ENCODE results near the gene LEPROT. TPM values are rescaled to one million over a fixed set of nuclear protein-coding genes. Genes with fewer than 3 reads are reported as not detected.

The LEPROT gene
- total RNA-seq, 1 donor from 2014 or later, result 31.0 TPM

DNA sequence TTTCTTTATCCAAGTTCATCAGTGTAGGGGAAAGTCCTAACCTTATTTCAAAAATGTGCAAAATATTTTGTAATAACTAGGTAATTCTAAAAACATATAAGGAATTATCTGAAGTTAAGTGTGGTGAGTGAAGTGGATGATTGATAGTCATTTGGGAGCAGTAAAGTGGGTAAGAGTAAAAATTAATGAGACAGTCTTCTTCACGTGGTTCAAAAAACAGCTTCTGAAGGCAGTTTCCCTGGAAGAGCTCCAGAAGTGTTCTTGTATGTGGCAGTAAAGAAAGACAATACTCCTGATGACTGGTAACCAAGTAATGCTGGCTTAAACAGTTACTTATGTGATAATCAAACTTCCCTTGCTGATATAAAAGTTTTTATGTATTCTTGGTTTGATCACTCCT, 50.3 kb downstream of the LEPROT start:
- no peak for DNase-seq (ENCODE audit: low read depth, low spot score)
- TF ChIP-seq, protein P1, sequence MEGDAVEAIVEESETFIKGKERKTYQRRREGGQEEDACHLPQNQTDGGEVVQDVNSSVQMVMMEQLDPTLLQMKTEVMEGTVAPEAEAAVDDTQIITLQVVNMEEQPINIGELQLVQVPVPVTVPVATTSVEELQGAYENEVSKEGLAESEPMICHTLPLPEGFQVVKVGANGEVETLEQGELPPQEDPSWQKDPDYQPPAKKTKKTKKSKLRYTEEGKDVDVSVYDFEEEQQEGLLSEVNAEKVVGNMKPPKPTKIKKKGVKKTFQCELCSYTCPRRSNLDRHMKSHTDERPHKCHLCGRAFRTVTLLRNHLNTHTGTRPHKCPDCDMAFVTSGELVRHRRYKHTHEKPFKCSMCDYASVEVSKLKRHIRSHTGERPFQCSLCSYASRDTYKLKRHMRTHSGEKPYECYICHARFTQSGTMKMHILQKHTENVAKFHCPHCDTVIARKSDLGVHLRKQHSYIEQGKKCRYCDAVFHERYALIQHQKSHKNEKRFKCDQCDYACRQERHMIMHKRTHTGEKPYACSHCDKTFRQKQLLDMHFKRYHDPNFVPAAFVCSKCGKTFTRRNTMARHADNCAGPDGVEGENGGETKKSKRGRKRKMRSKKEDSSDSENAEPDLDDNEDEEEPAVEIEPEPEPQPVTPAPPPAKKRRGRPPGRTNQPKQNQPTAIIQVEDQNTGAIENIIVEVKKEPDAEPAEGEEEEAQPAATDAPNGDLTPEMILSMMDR (conservative IDR thresholded peaks at IDR 0.05), result no peak
- H3K9me3 Mint-ChIP-seq, result no peaks in the 10 kb centered on the region
- H3K27me3 Mint-ChIP-seq (ENCODE audit: low read depth), result no peaks in the 10 kb centered on the region
- peaks cover 4% of the 10 kb centered on the region for H3K36me3 Mint-ChIP-seq (ENCODE audit: low read depth)
- H3K4me3 Mint-ChIP-seq, result no peak overlapping the region
- peaks cover 10% of the 10 kb centered on the region for H3K4me1 Mint-ChIP-seq
- H3K27ac Mint-ChIP-seq (ENCODE audit: unreplicated experiment), result no peak overlapping the region

DNA sequence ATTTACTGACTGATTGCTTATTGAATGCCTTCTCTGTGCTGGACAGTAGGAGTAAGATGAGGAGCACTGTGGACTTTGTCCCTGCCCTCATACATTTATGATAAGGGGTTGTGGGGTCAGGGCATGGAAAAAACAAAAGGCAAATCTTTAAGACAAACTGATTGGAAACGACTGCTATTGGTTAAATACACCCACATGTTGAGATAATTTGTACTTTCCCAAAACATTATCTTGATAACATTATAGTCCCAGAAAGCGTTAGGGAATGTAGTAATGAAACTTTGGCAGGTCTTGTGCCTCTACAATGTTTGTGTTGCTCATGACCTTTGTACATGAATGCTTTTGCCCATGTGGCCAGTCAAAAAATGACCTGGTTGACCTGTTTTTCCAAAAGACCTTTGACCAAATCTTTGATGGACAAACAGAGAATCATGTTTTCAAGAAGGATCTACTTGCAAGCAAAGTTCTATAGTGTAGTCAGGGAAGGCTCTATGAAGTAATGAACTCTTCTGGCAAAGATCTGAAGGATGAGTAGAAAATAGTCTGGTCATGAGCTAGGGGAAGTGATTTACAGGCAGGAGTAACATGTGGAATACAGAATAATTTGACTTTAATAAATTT, 50.9 kb downstream of the LEPROT start:
- no peaks in the 10 kb centered on the region for H3K27me3 Mint-ChIP-seq (ENCODE audit: low read depth)
- no peak overlapping the region for H3K4me3 Mint-ChIP-seq
- no peak for DNase-seq (ENCODE audit: low read depth, low spot score)
- TF ChIP-seq, protein P1 (conservative IDR thresholded peaks at IDR 0.05), result no peak
- H3K36me3 Mint-ChIP-seq (ENCODE audit: low read depth), result peaks cover 4% of the 10 kb centered on the region
- H3K4me1 Mint-ChIP-seq, result peaks cover 12% of the 10 kb centered on the region
- H3K9me3 Mint-ChIP-seq, result no peaks in the 10 kb centered on the region
- H3K27ac Mint-ChIP-seq (ENCODE audit: unreplicated experiment), result no peak overlapping the region

DNA sequence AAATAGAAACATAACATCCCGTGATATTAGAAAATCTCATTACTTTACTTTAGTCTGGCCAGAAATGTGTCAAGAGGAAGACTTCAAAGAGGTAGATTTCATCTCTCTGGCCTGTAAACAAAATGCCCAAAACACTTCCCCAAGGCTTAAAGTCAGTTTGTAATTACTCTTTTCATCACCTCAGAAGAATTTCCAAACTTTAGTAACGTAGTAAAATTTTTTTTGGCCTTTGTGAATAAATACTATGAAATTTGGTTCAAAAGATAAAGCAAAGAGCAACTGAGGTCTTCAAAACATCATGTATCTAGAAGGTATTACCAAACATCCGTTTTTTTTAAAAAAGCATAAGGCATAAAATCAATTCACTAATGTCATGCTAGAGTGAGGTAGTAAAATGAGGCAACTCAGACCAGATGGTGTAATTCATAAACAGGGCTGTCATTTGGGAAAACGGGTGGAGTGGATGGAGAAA, 51.4 kb downstream of the LEPROT start:
- TF ChIP-seq, protein P1 (conservative IDR thresholded peaks at IDR 0.05), result no peak
- Mint-ChIP-seq H3K36me3 (ENCODE audit: low read depth) (no peaks in the 10 kb centered on the region), H3K27ac (ENCODE audit: unreplicated experiment) (no peak overlapping the region), H3K27me3 (ENCODE audit: low read depth) (no peaks in the 10 kb centered on the region), H3K9me3 (no peaks in the 10 kb centered on the region), H3K4me3 (no peak overlapping the region), H3K4me1 (peaks cover 11% of the 10 kb centered on the region)
- no peak for DNase-seq (ENCODE audit: low read depth, low spot score)

DNA sequence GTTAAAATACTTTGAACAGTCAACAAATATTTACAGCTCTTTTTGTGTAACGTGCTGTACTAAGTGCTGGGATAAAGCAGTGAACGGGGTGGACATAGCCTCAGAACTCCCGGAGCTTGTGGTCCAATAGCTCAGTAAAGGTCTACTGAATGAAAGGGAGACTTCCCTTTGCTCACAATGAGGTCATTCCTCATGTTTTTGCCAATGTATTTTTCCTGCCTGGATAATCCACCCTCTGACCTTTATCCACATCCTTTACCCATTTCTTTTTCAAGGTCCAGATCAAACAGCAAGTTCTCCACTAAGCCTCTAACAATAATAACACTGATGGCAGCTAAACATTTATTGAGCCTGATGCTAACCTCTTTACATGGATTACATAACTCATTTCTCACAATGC, 55.9 kb downstream of the LEPROT start:
- H3K27me3 Mint-ChIP-seq (ENCODE audit: low read depth), result no peaks in the 10 kb centered on the region
- no peak for DNase-seq (ENCODE audit: low read depth, low spot score)
- H3K9me3 Mint-ChIP-seq, result no peaks in the 10 kb centered on the region
- no peaks in the 10 kb centered on the region for H3K36me3 Mint-ChIP-seq (ENCODE audit: low read depth)
- no peak overlapping the region for H3K27ac Mint-ChIP-seq (ENCODE audit: unreplicated experiment)
- no peak overlapping the region for H3K4me3 Mint-ChIP-seq
- peaks cover 7% of the 10 kb centered on the region for H3K4me1 Mint-ChIP-seq
- TF ChIP-seq, protein P1 (conservative IDR thresholded peaks at IDR 0.05), result no peak

DNA sequence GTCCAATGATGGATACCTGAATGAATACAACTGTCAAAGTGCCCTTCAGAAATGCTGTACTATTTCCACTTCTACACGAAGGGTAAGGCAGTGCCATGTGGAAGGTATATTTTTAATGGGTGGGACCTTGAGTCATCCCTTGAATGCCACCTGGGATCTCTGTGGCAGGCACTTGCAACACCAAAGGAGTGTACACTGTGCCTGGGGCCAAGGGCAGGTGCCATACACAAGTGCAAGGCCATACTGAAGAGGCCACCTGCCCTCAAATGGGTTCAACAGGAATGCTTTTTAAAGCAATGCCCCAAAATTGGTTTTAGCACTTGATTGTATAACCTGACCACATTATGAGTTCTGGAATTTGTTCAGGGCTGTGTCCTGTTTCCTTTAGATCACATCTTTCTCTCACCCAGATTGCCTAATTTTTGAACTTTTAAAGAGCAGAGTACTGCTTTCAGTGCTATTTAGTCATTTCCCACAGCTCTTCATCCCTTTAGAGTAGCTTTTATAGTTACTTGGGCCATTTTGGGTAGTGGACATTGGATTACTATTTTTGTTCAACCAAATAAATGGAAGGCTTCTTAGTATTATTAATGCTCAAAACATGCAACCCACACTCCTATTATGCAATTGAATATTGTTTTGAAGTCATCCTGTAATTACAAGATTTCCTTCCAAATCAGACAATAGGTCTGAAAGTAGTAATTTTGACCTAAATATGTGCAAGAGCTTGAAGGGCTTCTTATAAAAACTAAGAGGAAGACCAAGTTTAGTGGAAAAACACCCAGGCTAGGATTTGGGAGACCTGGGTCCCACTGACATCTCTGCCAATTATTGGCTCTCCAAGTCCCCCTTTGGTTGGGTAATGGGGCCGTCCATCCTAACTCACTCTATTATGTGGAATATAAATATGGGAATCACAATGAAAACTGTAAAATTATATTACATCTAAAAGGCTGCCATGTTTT, 57.2 kb downstream of the LEPROT start:
- Mint-ChIP-seq H3K27ac (ENCODE audit: unreplicated experiment) (no peak overlapping the region), H3K36me3 (ENCODE audit: low read depth) (no peaks in the 10 kb centered on the region), H3K27me3 (ENCODE audit: low read depth) (no peaks in the 10 kb centered on the region), H3K4me1 (peaks cover 4% of the 10 kb centered on the region), H3K4me3 (no peak overlapping the region), H3K9me3 (no peaks in the 10 kb centered on the region)
- DNase-seq (ENCODE audit: low read depth, low spot score), result no peak
- TF ChIP-seq, protein P1 (conservative IDR thresholded peaks at IDR 0.05), result no peak

Data from neural crest cell (in vitro differentiated cells).